Peyer's patch (tissue), 4 donors: ENCODE data around the gene S100A3. TPM values are rescaled to one million over a fixed set of nuclear protein-coding genes. Genes with fewer than 3 reads are reported as not detected.

Experiments
- DNase-seq, 3 donors: peaks; one replicate each; pipeline ENCODE4 v3.0.0-alpha.2; 2017 to 2019
- H3K27ac ChIP-seq, 4 donors: fragments of 200-600 bp; sonication (generic); one replicate each; pipeline ENCODE4 v1.5.1; 2016 to 2019
- H3K27me3 ChIP-seq, 2 donors: fragments of 200-600 bp; sonication (generic); one replicate each; pipeline ENCODE4 v1.5.1; 2019
- H3K36me3 ChIP-seq, 3 donors: fragments of 200-600 bp; sonication (generic); one replicate each; pipeline ENCODE4 v1.5.1; 2016 to 2019
- H3K4me1 ChIP-seq, 4 donors: fragments of 200-600 bp; sonication (generic); one replicate each; pipeline ENCODE4 v1.5.1; 2016 to 2019
- H3K4me3 ChIP-seq, 4 donors: fragments of 200-600 bp; sonication (generic); 1 replicate in 3 of 4; 2 replicates in 1 of 4; pipeline ENCODE4 v1.5.1; 2016 to 2019; ENCODE audit warnings: mild to moderate bottlenecking in 1 of 4
- H3K9me3 ChIP-seq, 4 donors: fragments of 200-600 bp; sonication (generic); one replicate each; pipeline ENCODE4 v1.5.1; 2016 to 2019; ENCODE audit warnings: mild to moderate bottlenecking in 1 of 4
- POLR2A ChIP-seq, 2 donors: fragments of 450-650 bp; IDR thresholded peaks; one replicate each; pipeline ENCODE4 v1.5.1; 2017; ENCODE audit warnings: antibody characterized with exemption in 2 of 2, mild to moderate bottlenecking in 2 of 2, moderate library complexity in 2 of 2
- total RNA-seq, 4 donors: library from RNA; depleted of rRNA; stranded (reverse); fragments of >200 nt; gene quantifications; one replicate each; pipeline ENCODE4 v1.1.0, GENCODE V29; 2016
- TF ChIP-seq, protein P1 (sequence below), 6 experiments: fragments of 450-650 bp in 4 of 6; fragments of 200-600 bp in 2 of 6; sonication (generic) in 1 of 6; IDR thresholded peaks; one replicate each; pipeline ENCODE4 v1.5.1; 2017 to 2019; ENCODE audit warnings: antibody characterized with exemption in 6 of 6, mild to moderate bottlenecking in 3 of 6, moderate library complexity in 1 of 6

S100A3 gene
- total RNA-seq, 4 donors from 2014 or later: not detected

DNA sequence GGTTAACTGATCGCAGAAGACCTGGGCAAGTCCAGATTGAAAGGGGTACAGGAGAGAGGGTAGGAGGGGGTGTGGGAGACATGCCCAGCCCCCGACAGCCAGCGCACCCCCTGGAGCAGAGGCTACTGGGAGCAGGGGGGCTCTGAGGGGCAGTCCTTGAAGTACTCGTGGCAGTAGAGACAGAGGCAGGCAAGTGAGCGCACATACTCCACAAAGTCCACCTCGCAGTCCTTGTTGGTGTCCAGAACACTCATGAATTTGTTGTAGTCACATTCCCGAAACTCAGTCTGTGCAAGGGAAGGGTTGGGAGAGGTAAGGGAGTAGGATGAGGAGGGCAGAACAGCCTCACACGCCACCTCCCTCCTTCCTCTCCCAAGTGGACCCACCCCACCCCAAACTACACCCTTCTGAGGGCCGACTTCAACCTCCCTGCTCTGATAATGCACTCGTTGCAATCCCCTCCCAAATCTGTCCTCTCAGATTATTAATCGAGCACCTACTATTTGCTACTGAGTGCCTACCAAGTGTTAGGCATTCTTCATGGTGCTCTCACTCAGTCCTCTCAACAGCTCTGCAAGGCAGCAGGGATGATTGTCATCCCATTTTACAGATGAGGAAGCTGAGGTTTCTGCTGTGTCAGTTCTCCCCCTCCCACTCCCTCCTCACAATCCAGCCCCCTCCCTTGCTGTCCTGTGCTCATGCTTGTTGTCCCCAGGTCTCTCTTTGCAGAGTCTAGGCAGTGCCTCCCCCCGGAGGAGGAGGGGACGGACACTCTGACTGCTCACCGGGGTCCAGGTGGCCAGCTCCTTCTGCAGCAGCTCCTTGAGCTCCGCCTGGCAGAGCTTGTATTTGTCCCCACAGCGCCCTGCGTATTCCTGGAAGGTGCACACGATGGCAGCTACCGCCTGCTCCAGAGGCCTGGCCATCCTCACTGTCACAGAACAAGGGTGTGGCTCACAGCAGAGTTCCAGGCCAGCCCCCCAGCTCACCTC lies 1.2 kb downstream of the S100A3 start:
- DNase-seq: peak in 1 of 3 donors; percentile 41

DNA sequence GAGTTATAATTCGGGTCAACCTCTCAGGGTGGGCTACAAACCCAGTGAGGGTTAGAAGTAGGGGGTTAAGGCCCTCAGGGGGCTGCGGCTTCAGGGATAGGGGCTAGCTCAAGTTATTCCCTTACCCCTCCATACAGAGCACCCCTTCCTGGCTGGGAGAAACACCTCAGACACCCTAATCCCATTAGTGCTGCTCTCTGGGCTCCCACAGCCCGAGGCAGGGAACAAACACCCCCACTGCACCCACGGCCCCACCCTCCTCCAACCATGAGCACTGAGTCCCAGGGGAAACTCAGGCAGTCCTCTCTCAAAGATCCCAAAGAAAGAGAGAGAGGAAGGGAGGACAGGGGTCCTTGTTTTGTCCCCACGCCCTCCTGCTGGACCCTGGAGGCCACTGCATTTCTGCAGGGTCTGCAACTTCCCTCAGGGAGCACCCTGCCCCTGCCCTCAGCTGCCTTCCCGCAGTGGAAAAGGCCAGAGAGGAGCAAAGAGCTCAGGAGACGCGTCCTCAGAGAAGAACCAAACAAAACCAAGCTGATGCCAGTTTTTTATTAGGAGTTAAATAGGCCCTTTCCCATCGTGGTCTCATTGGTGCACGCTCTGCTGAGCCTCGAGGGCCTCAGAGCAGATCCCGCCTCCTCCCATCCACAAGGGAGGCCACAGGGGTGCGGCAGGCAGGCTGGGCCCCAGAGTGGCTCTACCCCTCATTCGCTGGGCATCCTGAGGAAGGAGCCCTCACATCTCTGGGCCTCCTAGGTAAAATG lies 2.1 kb downstream of the S100A3 start:
- Histone ChIP-seq H3K4me3 (no peak overlapping the region), H3K4me1 (peaks cover 4 to 59% (median 21%) of the 10 kb centered on the region in 4 donors), H3K36me3 (no peaks in the 10 kb centered on the region), H3K9me3 (no peaks in the 10 kb centered on the region), H3K27ac (peak overlapping the region in 3 of 4 donors; percentile 19 to 81 (median 78)), H3K27me3 (no peaks in the 10 kb centered on the region)
- TF ChIP-seq POLR2A (IDR thresholded peaks at IDR 0.05): no peak
- TF ChIP-seq, protein P1, sequence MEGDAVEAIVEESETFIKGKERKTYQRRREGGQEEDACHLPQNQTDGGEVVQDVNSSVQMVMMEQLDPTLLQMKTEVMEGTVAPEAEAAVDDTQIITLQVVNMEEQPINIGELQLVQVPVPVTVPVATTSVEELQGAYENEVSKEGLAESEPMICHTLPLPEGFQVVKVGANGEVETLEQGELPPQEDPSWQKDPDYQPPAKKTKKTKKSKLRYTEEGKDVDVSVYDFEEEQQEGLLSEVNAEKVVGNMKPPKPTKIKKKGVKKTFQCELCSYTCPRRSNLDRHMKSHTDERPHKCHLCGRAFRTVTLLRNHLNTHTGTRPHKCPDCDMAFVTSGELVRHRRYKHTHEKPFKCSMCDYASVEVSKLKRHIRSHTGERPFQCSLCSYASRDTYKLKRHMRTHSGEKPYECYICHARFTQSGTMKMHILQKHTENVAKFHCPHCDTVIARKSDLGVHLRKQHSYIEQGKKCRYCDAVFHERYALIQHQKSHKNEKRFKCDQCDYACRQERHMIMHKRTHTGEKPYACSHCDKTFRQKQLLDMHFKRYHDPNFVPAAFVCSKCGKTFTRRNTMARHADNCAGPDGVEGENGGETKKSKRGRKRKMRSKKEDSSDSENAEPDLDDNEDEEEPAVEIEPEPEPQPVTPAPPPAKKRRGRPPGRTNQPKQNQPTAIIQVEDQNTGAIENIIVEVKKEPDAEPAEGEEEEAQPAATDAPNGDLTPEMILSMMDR (IDR thresholded peaks at IDR 0.05): no peak
- peak in 1 of 3 donors; percentile 37 for DNase-seq

More for the DNA sequence above, 1.2 kb downstream of the S100A3 start:
- peaks cover 4 to 54% (median 21%) of the 10 kb centered on the region in 4 donors for H3K4me1 ChIP-seq
- no peak for TF ChIP-seq POLR2A (IDR thresholded peaks at IDR 0.05)
- TF ChIP-seq, protein P1 (IDR thresholded peaks at IDR 0.05): no peak
- H3K4me3 ChIP-seq: no peak overlapping the region
- H3K27ac ChIP-seq: peak overlapping the region in 2 of 4 donors; percentile 19 to 81
- no peaks in the 10 kb centered on the region for H3K36me3 ChIP-seq
- no peaks in the 10 kb centered on the region for H3K9me3 ChIP-seq
- no peaks in the 10 kb centered on the region for H3K27me3 ChIP-seq

DNA sequence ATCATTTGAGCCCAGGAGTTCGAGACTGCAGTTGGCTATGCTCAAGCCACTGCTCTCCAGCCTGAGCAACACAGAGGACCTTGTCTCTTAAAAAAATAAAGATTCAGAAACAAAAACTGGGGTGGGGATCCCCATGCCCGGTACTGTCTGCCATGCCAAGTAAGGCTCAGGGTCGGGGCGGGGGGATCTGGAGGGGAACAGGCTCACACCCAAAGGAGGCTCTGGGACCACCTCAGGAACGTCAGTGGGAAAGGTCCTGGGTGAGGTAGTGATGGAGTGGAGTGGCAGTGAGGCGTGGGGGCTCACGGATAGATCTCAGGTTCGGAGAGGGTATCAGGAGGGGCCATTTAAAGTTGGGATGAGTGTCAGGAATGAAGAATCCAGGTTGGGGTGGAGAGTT lies 2.7 kb downstream of the S100A3 start:
- Histone ChIP-seq H3K36me3 (no peaks in the 10 kb centered on the region), H3K4me1 (peaks cover 4 to 62% (median 21%) of the 10 kb centered on the region in 4 donors), H3K4me3 (no peak overlapping the region), H3K27me3 (no peaks in the 10 kb centered on the region), H3K27ac (peak overlapping the region; percentile 78 to 91 (median 81)), H3K9me3 (no peaks in the 10 kb centered on the region)
- TF ChIP-seq, protein P1 (IDR thresholded peaks at IDR 0.05): no peak
- TF ChIP-seq POLR2A (IDR thresholded peaks at IDR 0.05): no peak
- DNase-seq: peak in 1 of 3 donors; percentile 30

DNA sequence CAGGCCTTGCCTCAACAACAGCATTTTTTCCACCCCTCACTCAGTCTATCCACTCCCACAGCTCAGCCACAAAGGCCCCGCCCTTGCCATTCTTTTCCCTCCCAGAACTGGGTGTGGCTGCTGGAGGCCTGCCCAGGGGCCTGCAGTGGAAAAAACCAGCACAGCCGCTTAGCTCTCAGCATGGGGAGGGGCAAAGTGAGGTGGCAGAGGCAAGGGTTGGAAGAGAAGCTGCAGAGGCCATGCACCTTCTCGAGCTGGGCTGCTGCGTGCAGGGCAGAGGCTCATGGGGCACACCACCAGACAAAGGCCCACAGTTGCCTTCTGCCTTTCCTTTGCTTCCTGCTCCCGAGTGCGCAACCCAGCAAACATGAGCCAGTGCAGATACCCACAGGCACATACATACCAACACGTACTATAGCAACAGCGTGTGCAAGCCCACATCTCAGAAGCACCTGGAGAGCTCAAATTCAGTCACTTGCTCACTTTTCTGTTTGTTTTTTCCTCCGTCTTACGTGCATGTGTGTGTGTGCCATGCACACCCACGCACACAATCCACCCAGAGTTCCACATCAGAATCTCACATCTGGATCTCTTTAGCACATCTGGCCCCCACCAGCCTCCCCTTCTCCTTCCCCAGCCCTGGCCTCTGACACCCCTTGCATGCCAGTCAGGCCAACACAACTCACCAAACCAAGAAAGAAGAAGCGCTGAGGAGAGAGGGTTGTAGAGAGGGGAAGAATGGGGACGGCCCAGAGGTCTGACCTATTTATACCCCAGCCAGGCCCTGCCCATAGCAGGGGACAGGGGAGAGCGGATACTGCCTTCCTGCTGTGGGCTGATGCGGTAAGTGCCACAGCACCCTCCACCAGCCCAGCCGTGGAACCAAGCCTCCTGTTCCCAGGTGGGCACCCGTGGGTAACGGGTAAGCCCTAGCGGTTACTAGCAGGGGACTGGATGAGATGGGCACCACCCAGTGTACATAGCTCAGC lies 3.7 kb downstream of the S100A3 start, which contains the start of gene S100A4:
Gene S100A4 (minus strand): TSS at position 740 of the 989 bp plus-strand sequence. CDS start 1,012 bp downstream, outside the sequence.
- Histone ChIP-seq H3K27me3 (no peaks in the 10 kb centered on the region), H3K36me3 (no peaks in the 10 kb centered on the region), H3K4me1 (peaks cover 4 to 72% (median 29%) of the 10 kb centered on the region in 4 donors), H3K9me3 (no peaks in the 10 kb centered on the region), H3K4me3 (peak within 1 kb of the TSS; percentile 39 to 53 (median 42)), H3K27ac (peak within 1 kb of the TSS; percentile 78 to 91 (median 81))
- peak in 1 of 2 donors; percentile 61 for TF ChIP-seq POLR2A (IDR thresholded peaks at IDR 0.05)
- TF ChIP-seq, protein P1 (IDR thresholded peaks at IDR 0.05): no peak
- peak; percentile 89 to 98 (median 96) for DNase-seq
